K562 (cell line): ENCODE measurements around the gene NLK. TPM values are rescaled to one million over a fixed set of nuclear protein-coding genes. Genes with fewer than 3 reads are reported as not detected.

Experiments
- ARID4B ChIP-seq: sonication (generic); formaldehyde crosslinking; IDR thresholded peaks from 2 replicates; pipeline ENCODE4 v1.8.0; 2022; ENCODE audit warnings: mild to moderate bottlenecking, missing genetic modification reagents
- BRD4 ChIP-seq: fragments of 200-600 bp; sonication (generic); IDR thresholded peaks from 2 replicates; pipeline ENCODE4 v1.6.1; 2017; ENCODE audit warnings: inconsistent platforms
- CBFA2T2 ChIP-seq: fragments of 450-650 bp; conservative IDR thresholded peaks from 2 replicates; pipeline ENCODE4 v1.6.1; 2017; ENCODE audit warnings: mild to moderate bottlenecking
- CSDE1 ChIP-seq, 2 experiments: fragments of 450-650 bp; IDR thresholded peaks; 2 replicates each; pipeline ENCODE4 v1.6.1; 2016; ENCODE audit warnings: mild to moderate bottlenecking in 1 of 2
- EGR1 ChIP-seq: fragments of 450-650 bp; conservative IDR thresholded peaks from 2 replicates; pipeline ENCODE4 v1.6.1; 2017; ENCODE audit warnings: mild to moderate bottlenecking
- ERF ChIP-seq: fragments of 450-650 bp; formaldehyde crosslinking; IDR thresholded peaks from 2 replicates; pipeline ENCODE4 v1.4.0; 2020; ENCODE audit warnings: mild to moderate bottlenecking, mixed read lengths
- FIP1L1 ChIP-seq: fragments of 200-400 bp; formaldehyde crosslinking; IDR thresholded peaks from 2 replicates; pipeline ENCODE4 v1.6.1; 2018; ENCODE audit warnings: mild to moderate bottlenecking, low read depth, low read length; ENCODE audit not compliant: poor library complexity, severe bottlenecking
- HES1 ChIP-seq: fragments of 450-650 bp; IDR thresholded peaks from 2 replicates; pipeline ENCODE4 v1.6.1; 2016; ENCODE audit warnings: low read depth, mild to moderate bottlenecking, moderate library complexity
- KLF6 ChIP-seq: fragments of 250-450 bp; sonication (Bioruptor Pico); IDR thresholded peaks from 2 replicates; pipeline ENCODE4 v1.4.0; 2020; ENCODE audit warnings: mild to moderate bottlenecking, moderate library complexity, borderline replicate concordance
- L3MBTL2 ChIP-seq: fragments of 450-650 bp; IDR thresholded peaks from 2 replicates; pipeline ENCODE4 v1.6.1; 2016; ENCODE audit warnings: mild to moderate bottlenecking, moderate library complexity
- MEIS2 ChIP-seq: fragments of 450-650 bp; IDR thresholded peaks from 2 replicates; pipeline ENCODE4 v1.6.1; 2014; ENCODE audit warnings: mild to moderate bottlenecking; ENCODE audit not compliant: partially characterized antibody
- NR2F6 ChIP-seq: fragments of 450-650 bp; formaldehyde crosslinking; IDR thresholded peaks from 2 replicates; pipeline ENCODE4 v1.4.0; 2020; ENCODE audit warnings: mild to moderate bottlenecking
- NRF1 ChIP-seq, 2 experiments: fragments of 450-650 bp; IDR thresholded peaks in 1 of 2; conservative IDR thresholded peaks in 1 of 2; 2 replicates each; pipeline ENCODE4 v1.6.1; 2014; ENCODE audit warnings: mild to moderate bottlenecking in 2 of 2
- PHB2 ChIP-seq: fragments of 450-650 bp; IDR thresholded peaks from 2 replicates; pipeline ENCODE4 v1.6.1; 2017; ENCODE audit warnings: low read depth
- RNF2 ChIP-seq: sonication (generic); IDR thresholded peaks from 2 replicates; pipeline ENCODE4 v1.6.1; 2016
- SOX6 ChIP-seq: fragments of 450-650 bp; IDR thresholded peaks from 2 replicates; pipeline ENCODE4 v1.6.1; 2014; ENCODE audit warnings: mild to moderate bottlenecking
- THRAP3 ChIP-seq: fragments of 450-650 bp; IDR thresholded peaks from 2 replicates; pipeline ENCODE4 v1.6.1; 2016; ENCODE audit warnings: mild to moderate bottlenecking, inconsistent platforms, borderline replicate concordance
- ZNF232 ChIP-seq: sonication (generic); formaldehyde crosslinking; IDR thresholded peaks from 2 replicates; pipeline ENCODE4 v1.8.0; 2022; ENCODE audit warnings: mild to moderate bottlenecking, missing genetic modification reagents
- ZNF3 ChIP-seq: fragments of 250-450 bp; sonication (Bioruptor Pico); IDR thresholded peaks from 2 replicates; pipeline ENCODE4 v1.5.0; 2021; ENCODE audit warnings: mild to moderate bottlenecking, moderate library complexity
- ZNF778 ChIP-seq: fragments of 450-650 bp; formaldehyde crosslinking; IDR thresholded peaks from 2 replicates; pipeline ENCODE4 v1.4.0; 2020; ENCODE audit warnings: mild to moderate bottlenecking, moderate library complexity
- polyA plus RNA-seq, 8 experiments: library from polyadenylated mRNA; depleted of rRNA in 4 of 8; stranded (reverse) in 5 of 8; unstranded in 3 of 8; fragments of >200 nt; fragmentation: Nextera tagmentation in 2 of 8; fragmentation: Illumina TruSeq in 1 of 8; extraction: Ambion mirVana in 2 of 8; extraction: Trizol in 1 of 8; gene quantifications; 2 replicates each; pipeline versions ENCODE4 v1.2.1 to v1.2.3, GENCODE V29; 2011 to 2014; ENCODE audit warnings: inconsistent platforms in 1 of 8, missing spikeins in 1 of 8
- total RNA-seq, 7 experiments: library from RNA; depleted of rRNA in 6 of 7; stranded (reverse); fragments of >200 nt in 6 of 7; fragmentation: Illumina TruSeq in 2 of 7; extraction: Trizol in 2 of 7; gene quantifications; 2 replicates each; pipeline versions ENCODE4 v1.2.1 to v1.2.3, GENCODE V29; 2011 to 2021; ENCODE audit warnings: low replicate concordance in 1 of 7
- TF ChIP-seq, protein P1 (sequence below): fragments of 450-650 bp; formaldehyde crosslinking; IDR thresholded peaks from 2 replicates; pipeline ENCODE4 v1.4.0; 2020; ENCODE audit warnings: mild to moderate bottlenecking, moderate library complexity
- TF ChIP-seq, protein P2 (sequence below): fragments of 250-450 bp; sonication (Bioruptor Pico); IDR thresholded peaks from 2 replicates; pipeline ENCODE4 v1.8.0; 2022; ENCODE audit warnings: moderate library complexity, mild to moderate bottlenecking, inconsistent platforms

Gene NLK
- total and polyA plus RNA-seq, 9 of the 15 experiments (the other 6 are each of a cell fraction or from before 2014, with no cell fraction given): 10.9 to 59.6 (median 26.7) TPM

DNA sequence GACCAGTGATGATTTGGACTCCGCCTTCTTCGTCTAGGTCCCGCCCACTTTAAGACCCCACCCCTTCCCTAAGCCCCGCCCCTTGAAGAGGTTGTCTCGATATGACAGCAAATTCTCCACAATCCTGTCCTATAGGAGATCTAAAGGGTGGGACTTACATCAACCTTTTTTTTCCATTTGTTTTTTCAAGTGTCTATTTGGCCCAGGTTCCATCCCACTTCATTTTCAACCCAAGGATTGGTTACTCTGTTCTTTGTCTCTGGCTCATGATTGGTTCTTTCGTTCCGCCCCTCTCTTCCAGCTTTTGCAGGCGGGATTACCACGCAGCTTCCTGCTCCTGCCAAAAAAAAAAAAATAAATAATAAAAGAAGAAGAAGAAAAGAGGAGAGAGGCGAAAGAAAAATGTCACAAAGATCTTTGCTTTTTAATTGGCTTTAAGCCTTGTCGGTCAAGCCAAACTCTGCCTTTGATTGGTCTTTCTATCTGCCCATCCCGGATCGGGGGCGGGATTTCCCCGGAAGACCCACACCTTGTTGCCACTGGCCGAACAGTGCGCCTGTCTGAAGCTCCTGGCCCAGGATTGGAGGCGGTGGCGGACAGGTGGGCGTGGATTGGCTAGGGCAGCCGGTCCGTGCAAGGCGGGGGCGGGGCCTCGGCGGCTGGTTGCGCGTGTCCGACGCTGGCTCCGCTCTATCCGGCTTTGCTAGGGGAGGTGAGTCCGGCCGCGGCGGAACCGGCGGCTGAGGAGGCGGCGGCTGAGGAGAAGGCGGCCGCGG is 1.2 kb upstream of the NLK start (continued):
- TF ChIP-seq KLF6 (CRISPR knock-in tag) (no peak), L3MBTL2 (0 out of 2 replicates have a peak, but pooled peaks have one; percentile 32), NRF1 (conservative IDR thresholded peaks at IDR 0.05 in 1 of 2, IDR thresholded peaks at IDR 0.05 in 1 of 2) (peak; percentile 84 to 86), SOX6 (no peak), EGR1 (peak; percentile 88), BRD4 (no peak), ZNF232 (CRISPR knock-in tag) (no peak), RNF2 (0 out of 2 replicates have a peak, but pooled peaks have one; percentile 25), MEIS2 (peak; percentile 27), CSDE1 (IDR thresholded peaks at IDR 0.05) (no peak), ZNF3 (CRISPR knock-in tag) (no peak), ERF (no peak), HES1 (no peak), PHB2 (no peak), ZNF778 (CRISPR knock-in tag) (no peak), ARID4B (CRISPR knock-in tag) (no peak), CBFA2T2 (no peak), NR2F6 (CRISPR knock-in tag) (no peak), THRAP3 (no peak), FIP1L1 (no peak)
- TF ChIP-seq, protein P1, sequence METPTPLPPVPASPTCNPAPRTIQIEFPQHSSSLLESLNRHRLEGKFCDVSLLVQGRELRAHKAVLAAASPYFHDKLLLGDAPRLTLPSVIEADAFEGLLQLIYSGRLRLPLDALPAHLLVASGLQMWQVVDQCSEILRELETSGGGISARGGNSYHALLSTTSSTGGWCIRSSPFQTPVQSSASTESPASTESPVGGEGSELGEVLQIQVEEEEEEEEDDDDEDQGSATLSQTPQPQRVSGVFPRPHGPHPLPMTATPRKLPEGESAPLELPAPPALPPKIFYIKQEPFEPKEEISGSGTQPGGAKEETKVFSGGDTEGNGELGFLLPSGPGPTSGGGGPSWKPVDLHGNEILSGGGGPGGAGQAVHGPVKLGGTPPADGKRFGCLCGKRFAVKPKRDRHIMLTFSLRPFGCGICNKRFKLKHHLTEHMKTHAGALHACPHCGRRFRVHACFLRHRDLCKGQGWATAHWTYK (CRISPR knock-in tag): no peak
- TF ChIP-seq, protein P2, sequence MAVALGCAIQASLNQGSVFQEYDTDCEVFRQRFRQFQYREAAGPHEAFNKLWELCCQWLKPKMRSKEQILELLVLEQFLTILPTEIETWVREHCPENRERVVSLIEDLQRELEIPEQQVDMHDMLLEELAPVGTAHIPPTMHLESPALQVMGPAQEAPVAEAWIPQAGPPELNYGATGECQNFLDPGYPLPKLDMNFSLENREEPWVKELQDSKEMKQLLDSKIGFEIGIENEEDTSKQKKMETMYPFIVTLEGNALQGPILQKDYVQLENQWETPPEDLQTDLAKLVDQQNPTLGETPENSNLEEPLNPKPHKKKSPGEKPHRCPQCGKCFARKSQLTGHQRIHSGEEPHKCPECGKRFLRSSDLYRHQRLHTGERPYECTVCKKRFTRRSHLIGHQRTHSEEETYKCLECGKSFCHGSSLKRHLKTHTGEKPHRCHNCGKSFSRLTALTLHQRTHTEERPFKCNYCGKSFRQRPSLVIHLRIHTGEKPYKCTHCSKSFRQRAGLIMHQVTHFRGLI (CRISPR knock-in tag): no peak
